ENCODE data around the gene MBOAT1. TPM values are rescaled to one million over a fixed set of nuclear protein-coding genes. Genes with fewer than 3 reads are reported as not detected.

MBOAT1 gene
- polyA plus RNA-seq, 2 of the 4 experiments (the other 2 are of a cell fraction): 1.9 to 5.5 TPM

DNA sequence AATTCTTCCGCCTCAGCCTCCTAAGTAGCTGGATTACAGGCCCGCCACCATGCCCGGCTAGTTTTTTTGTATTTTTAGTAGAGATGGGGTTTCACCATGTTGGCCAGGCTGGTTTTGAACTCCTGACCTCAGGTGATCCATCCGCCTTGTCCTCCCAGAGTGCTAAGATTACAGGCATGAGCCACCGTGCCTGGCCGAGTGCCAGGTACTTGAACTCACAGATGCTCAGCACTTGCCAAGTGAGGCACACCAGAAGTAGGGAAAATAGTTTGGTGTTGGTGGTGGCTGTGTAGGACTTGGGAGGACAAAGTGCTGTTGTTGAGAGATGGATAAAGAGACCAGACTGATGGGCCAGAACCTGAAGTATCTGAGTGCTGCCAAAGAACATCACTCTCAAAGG is 40.0 kb upstream of the MBOAT1 start:
- ATAC-seq (no peak), DNase-seq (ENCODE audit: low read depth in 1 of 2, low spot score in 1 of 2) (no peak), FAIRE-seq (no peak)
- Histone ChIP-seq H3K27ac (no peak overlapping the region), H3K4me1 (no peaks in the 10 kb centered on the region), H3K4me2 (no peak overlapping the region), H3K4me3 (no peak overlapping the region), H3K9me3 (no peaks in the 10 kb centered on the region)
- TF ChIP-seq ZNF302 (CRISPR knock-in tag; IDR thresholded peaks at IDR 0.05) (no peak), POLR2A (IDR thresholded peaks at IDR 0.05; ENCODE audit: low read length) (no peak), FOSB (CRISPR knock-in tag; IDR thresholded peaks at IDR 0.05) (no peak), KDM5A (IDR thresholded peaks at IDR 0.05) (no peak), CBX2 (IDR thresholded peaks at IDR 0.05; ENCODE audit: borderline replicate concordance, low read depth) (no peak)
- TF ChIP-seq, protein P1, sequence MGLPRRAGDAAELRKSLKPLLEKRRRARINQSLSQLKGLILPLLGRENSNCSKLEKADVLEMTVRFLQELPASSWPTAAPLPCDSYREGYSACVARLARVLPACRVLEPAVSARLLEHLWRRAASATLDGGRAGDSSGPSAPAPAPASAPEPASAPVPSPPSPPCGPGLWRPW (IDR thresholded peaks at IDR 0.05): no peak
- TF ChIP-seq, protein P2, sequence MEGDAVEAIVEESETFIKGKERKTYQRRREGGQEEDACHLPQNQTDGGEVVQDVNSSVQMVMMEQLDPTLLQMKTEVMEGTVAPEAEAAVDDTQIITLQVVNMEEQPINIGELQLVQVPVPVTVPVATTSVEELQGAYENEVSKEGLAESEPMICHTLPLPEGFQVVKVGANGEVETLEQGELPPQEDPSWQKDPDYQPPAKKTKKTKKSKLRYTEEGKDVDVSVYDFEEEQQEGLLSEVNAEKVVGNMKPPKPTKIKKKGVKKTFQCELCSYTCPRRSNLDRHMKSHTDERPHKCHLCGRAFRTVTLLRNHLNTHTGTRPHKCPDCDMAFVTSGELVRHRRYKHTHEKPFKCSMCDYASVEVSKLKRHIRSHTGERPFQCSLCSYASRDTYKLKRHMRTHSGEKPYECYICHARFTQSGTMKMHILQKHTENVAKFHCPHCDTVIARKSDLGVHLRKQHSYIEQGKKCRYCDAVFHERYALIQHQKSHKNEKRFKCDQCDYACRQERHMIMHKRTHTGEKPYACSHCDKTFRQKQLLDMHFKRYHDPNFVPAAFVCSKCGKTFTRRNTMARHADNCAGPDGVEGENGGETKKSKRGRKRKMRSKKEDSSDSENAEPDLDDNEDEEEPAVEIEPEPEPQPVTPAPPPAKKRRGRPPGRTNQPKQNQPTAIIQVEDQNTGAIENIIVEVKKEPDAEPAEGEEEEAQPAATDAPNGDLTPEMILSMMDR (IDR thresholded peaks at IDR 0.05): no peak
- 70% methylated on average over 4 of the region's 6 CpGs for WGBS (ENCODE audit: missing lambda C conversion rate)
- ChIA-PET CTCF (no interaction called here), POLR2A (no interaction called here)

DNA sequence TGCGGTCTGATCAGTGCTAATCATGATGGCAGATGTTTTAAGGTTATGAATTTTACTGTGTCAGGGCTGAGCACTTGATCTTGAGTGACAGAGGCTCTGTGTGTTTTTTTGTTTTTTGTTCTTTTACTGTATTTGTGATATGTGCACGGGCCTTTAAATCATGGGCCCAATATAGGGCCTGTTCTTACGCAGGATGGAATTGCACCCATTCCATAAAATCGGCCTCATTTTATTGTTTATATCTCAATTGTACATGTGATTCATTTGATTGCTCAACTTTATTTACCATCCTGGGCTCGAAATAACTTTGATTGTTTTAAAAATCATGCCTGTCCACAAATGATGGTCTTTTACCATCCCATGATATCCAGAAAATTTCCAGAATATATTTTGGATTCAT is 39.3 kb upstream of the MBOAT1 start:
- Histone ChIP-seq H3K4me2 (no peak overlapping the region), H3K9me3 (no peaks in the 10 kb centered on the region), H3K27ac (no peak overlapping the region), H3K4me3 (no peak overlapping the region), H3K4me1 (no peaks in the 10 kb centered on the region)
- ChIA-PET POLR2A (no interaction called here), CTCF (interaction anchor here (1.0 kb wide), 1 partner anchor 11 kb away, joined by 3 read pairs; no protein-coding TSS in a partner anchor)
- no peak for ATAC-seq
- 46% methylated on average over 5 of the region's 5 CpGs for WGBS (ENCODE audit: missing lambda C conversion rate)
- no peak for DNase-seq (ENCODE audit: low read depth in 1 of 2, low spot score in 1 of 2)
- FAIRE-seq: no peak
- TF ChIP-seq SMC3 (IDR thresholded peaks at IDR 0.05): no peak
- no peak for TF ChIP-seq EHMT2 (IDR thresholded peaks at IDR 0.05; ENCODE audit: low read depth)
- no peak for TF ChIP-seq CHD2 (IDR thresholded peaks at IDR 0.05; ENCODE audit: low read length, partially characterized antibody)
- no peak for TF ChIP-seq NR3C1 (IDR thresholded peaks at IDR 0.05)
- TF ChIP-seq RCOR1 (IDR thresholded peaks at IDR 0.05; ENCODE audit: low read depth, low read length): no peak
- TF ChIP-seq, protein P3, sequence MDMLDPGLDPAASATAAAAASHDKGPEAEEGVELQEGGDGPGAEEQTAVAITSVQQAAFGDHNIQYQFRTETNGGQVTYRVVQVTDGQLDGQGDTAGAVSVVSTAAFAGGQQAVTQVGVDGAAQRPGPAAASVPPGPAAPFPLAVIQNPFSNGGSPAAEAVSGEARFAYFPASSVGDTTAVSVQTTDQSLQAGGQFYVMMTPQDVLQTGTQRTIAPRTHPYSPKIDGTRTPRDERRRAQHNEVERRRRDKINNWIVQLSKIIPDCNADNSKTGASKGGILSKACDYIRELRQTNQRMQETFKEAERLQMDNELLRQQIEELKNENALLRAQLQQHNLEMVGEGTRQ (IDR thresholded peaks at IDR 0.05): no peak
- no peak for TF ChIP-seq BHLHE40 (IDR thresholded peaks at IDR 0.05; ENCODE audit: low read depth, low read length)
- TF ChIP-seq GATA3 (IDR thresholded peaks at IDR 0.05; ENCODE audit: borderline replicate concordance): no peak
- no peak for TF ChIP-seq ZNF302 (CRISPR knock-in tag; IDR thresholded peaks at IDR 0.05)

DNA sequence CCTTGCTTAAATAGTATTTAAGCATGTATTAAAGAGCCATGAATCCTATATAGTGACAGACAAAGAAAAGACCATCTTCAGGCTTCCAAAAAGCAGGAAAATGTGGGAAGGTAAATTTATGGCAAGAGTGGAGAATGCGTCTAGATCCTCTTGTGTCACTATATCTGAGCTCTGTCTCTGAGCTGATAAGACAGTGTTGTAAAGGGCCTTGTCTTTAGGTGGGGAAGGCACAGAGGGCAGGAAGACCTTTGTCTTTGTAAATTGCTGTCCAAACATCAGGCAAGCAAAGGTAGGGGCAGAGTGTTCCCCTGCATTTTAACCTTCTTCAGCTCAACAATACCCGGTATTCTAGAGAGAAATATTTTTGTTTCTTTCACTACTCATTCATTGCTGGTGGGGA is 33.9 kb upstream of the MBOAT1 start:
- H3K9me3 ChIP-seq: no peaks in the 10 kb centered on the region
- H3K4me2 ChIP-seq: no peak overlapping the region
- H3K27ac ChIP-seq: no peak overlapping the region
- POLR2A ChIA-PET: interaction anchor here (0.6 kb wide), 1 partner anchor 8 kb away, joined by 3 read pairs; no protein-coding TSS in a partner anchor
- no peak for ATAC-seq
- no peak for FAIRE-seq
- TF ChIP-seq RCOR1 (IDR thresholded peaks at IDR 0.05; ENCODE audit: low read depth, low read length) (no peak), FOSL2 (IDR thresholded peaks at IDR 0.05) (no peak), FOSL2 (CRISPR knock-in tag; IDR thresholded peaks at IDR 0.05) (no peak), SMC3 (IDR thresholded peaks at IDR 0.05) (no peak), MYC (IDR thresholded peaks at IDR 0.05; ENCODE audit: borderline replicate concordance, low read length) (no peak), NPAS2 (CRISPR knock-in tag; IDR thresholded peaks at IDR 0.05; ENCODE audit: borderline replicate concordance) (no peak), CHD4 (IDR thresholded peaks at IDR 0.05; ENCODE audit: borderline replicate concordance) (no peak), JUNB (IDR thresholded peaks at IDR 0.05) (no peak), RAD21 (conservative IDR thresholded peaks at IDR 0.05 in 1 of 2, IDR thresholded peaks at IDR 0.05 in 1 of 2) (no peak), CBX8 (IDR thresholded peaks at IDR 0.05) (no peak)
- TF ChIP-seq, protein P4, sequence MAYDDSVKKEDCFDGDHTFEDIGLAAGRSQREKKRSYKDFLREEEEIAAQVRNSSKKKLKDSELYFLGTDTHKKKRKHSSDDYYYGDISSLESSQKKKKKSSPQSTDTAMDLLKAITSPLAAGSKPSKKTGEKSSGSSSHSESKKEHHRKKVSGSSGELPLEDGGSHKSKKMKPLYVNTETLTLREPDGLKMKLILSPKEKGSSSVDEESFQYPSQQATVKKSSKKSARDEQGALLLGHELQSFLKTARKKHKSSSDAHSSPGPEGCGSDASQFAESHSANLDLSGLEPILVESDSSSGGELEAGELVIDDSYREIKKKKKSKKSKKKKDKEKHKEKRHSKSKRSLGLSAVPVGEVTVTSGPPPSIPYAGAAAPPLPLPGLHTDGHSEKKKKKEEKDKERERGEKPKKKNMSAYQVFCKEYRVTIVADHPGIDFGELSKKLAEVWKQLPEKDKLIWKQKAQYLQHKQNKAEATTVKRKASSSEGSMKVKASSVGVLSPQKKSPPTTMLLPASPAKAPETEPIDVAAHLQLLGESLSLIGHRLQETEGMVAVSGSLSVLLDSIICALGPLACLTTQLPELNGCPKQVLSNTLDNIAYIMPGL (CRISPR knock-in tag; IDR thresholded peaks at IDR 0.05; ENCODE audit: borderline replicate concordance): no peak
- TF ChIP-seq, protein P2 (IDR thresholded peaks at IDR 0.05): no peak
- TF ChIP-seq, protein P5, sequence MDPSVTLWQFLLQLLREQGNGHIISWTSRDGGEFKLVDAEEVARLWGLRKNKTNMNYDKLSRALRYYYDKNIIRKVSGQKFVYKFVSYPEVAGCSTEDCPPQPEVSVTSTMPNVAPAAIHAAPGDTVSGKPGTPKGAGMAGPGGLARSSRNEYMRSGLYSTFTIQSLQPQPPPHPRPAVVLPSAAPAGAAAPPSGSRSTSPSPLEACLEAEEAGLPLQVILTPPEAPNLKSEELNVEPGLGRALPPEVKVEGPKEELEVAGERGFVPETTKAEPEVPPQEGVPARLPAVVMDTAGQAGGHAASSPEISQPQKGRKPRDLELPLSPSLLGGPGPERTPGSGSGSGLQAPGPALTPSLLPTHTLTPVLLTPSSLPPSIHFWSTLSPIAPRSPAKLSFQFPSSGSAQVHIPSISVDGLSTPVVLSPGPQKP (IDR thresholded peaks at IDR 0.05; ENCODE audit: low read depth, low read length): no peak
- DNase-seq (ENCODE audit: low read depth in 1 of 2, low spot score in 1 of 2): no peak
- H3K4me1 ChIP-seq: no peaks in the 10 kb centered on the region
- CTCF ChIA-PET: no interaction called here
- H3K4me3 ChIP-seq: no peak overlapping the region
- 66% methylated on average over 2 of the region's 2 CpGs for WGBS (ENCODE audit: missing lambda C conversion rate)

Data from A549 (cell line).